ENCODE results near the gene BTD.

DNA sequence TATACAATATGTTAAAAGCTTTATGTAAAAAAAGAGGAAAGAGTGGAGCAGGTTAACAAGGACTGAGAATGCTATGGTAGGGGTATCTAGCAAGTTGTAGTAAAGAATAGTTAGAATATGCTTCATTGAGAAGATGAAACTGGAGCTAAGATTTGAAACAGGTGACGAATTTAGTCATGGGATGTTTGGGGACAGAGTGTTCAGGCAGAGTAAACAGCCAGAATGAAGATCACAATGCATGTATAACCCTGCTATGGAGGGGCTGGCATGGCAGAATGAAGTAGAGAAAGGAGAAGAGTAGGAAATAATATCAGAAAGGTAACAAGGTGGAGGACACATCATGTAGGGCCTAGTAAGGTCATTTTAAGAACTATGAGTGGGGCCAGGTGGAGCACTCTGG lies 72.0 kb downstream of the BTD start:
- TF ChIP-seq EGR1 (IDR thresholded peaks at IDR 0.05; ENCODE audit: borderline replicate concordance in 1 of 2, low read depth in 2 of 2, low read length in 2 of 2) (no peak), DPF2 (IDR thresholded peaks at IDR 0.05) (no peak), HDAC6 (IDR thresholded peaks at IDR 0.05; ENCODE audit: unreplicated experiment) (no peak), MXI1 (IDR thresholded peaks at IDR 0.05; ENCODE audit: low read depth, low read length) (no peak)
- TF ChIP-seq, protein P1, sequence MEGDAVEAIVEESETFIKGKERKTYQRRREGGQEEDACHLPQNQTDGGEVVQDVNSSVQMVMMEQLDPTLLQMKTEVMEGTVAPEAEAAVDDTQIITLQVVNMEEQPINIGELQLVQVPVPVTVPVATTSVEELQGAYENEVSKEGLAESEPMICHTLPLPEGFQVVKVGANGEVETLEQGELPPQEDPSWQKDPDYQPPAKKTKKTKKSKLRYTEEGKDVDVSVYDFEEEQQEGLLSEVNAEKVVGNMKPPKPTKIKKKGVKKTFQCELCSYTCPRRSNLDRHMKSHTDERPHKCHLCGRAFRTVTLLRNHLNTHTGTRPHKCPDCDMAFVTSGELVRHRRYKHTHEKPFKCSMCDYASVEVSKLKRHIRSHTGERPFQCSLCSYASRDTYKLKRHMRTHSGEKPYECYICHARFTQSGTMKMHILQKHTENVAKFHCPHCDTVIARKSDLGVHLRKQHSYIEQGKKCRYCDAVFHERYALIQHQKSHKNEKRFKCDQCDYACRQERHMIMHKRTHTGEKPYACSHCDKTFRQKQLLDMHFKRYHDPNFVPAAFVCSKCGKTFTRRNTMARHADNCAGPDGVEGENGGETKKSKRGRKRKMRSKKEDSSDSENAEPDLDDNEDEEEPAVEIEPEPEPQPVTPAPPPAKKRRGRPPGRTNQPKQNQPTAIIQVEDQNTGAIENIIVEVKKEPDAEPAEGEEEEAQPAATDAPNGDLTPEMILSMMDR (IDR thresholded peaks at IDR 0.05 in 2 of 3, conservative IDR thresholded peaks at IDR 0.05 in 1 of 3; ENCODE audit: control insufficient read depth in 2 of 3, extremely low read depth in 1 of 3, insufficient read depth in 1 of 3, low read depth in 3 of 3, low read length in 3 of 3): no peak
